ENCODE measurements around the gene ABCA6. TPM values are rescaled to one million over a fixed set of nuclear protein-coding genes. Genes with fewer than 3 reads are reported as not detected.

The ABCA6 gene
- total and polyA plus RNA-seq, 10 of the 15 experiments (the other 5 are each of a cell fraction or from before 2014, with no cell fraction given): 6.8 to 36.9 (median 12.6) TPM

- Histone ChIP-seq H3K4me2 (ENCODE audit: control insufficient read depth, insufficient read depth) (no peak overlapping the region), H3K79me2 (ENCODE audit: control insufficient read depth, insufficient read depth, low read length) (no peaks in the 10 kb centered on the region), H3K9ac (ENCODE audit: control insufficient read depth, insufficient read depth, low read length) (no peak overlapping the region), H2AFZ (ENCODE audit: control insufficient read depth, low read depth, low read length) (no peak overlapping the region), H3K4me1 (ENCODE audit: control insufficient read depth, insufficient read depth, low read length) (no peaks in the 10 kb centered on the region), H3K27me3 (replicated peaks in 1 of 2; ENCODE audit: control insufficient read depth in 2 of 2, insufficient read depth in 2 of 2, low read length in 1 of 2) (no peaks in the 10 kb centered on the region), H3K27ac (ENCODE audit: control insufficient read depth, insufficient read depth) (no peak overlapping the region), H3K9me3 (replicated peaks; ENCODE audit: control insufficient read depth, insufficient read depth, low read length) (no peaks in the 10 kb centered on the region), H3K4me3 (no peak overlapping the region), H3K36me3 (ENCODE audit: control insufficient read depth in 2 of 2, insufficient read depth in 2 of 2, low read length in 1 of 2) (no peaks in the 10 kb centered on the region), H4K20me1 (ENCODE audit: control insufficient read depth, insufficient read depth) (no peaks in the 10 kb centered on the region)
- CTCF ChIA-PET: no interaction called here
- in situ Hi-C loops (cut with MboI): no loop called here
- RAD21 ChIA-PET (ENCODE audit: unreplicated experiment): no interaction called here
- FAIRE-seq: no peak
- 67% methylated on average over 2 of the region's 2 CpGs for WGBS (ENCODE audit: insufficient coverage, insufficient replicate concordance, low lambda C conversion rate, missing lambda C conversion rate)
- SMC1A ChIA-PET (ENCODE audit: uncharacterized antibody, unreplicated experiment): no interaction called here
- ATAC-seq: no peak
- DNase-seq (ENCODE audit: low read depth, low spot score): no peak
- TF ChIP-seq CBX3 (IDR thresholded peaks at IDR 0.05; ENCODE audit: borderline replicate concordance, low read depth) (no peak), DPF2 (IDR thresholded peaks at IDR 0.05) (no peak), POLR2AphosphoS2 (IDR thresholded peaks at IDR 0.05; ENCODE audit: low read depth, low read length) (no peak), KLF5 (IDR thresholded peaks at IDR 0.05; ENCODE audit: partially characterized antibody) (no peak), FOS (IDR thresholded peaks at IDR 0.05; ENCODE audit: borderline replicate concordance, extremely low read depth, insufficient read length) (no peak), ZBTB33 (IDR thresholded peaks at IDR 0.05) (no peak), SUZ12 (IDR thresholded peaks at IDR 0.05; ENCODE audit: unreplicated experiment) (no peak), KDM1A (IDR thresholded peaks at IDR 0.05; ENCODE audit: borderline replicate concordance) (no peak), IKZF1 (conservative IDR thresholded peaks at IDR 0.05) (no peak), HDAC2 (IDR thresholded peaks at IDR 0.05) (no peak), NBN (IDR thresholded peaks at IDR 0.05) (no peak)
- intact Hi-C loops (cut with micrococcal nuclease; ENCODE audit: unreplicated experiment): no loop called here
- POLR2A ChIA-PET: no interaction called here
- BruUV-seq (replicated peaks): no TSS peak
Measured at GRCh38 chr17:69166957-69167356, 25.3 kb upstream of the ABCA6 start.
